ENCODE results near the gene INO80D.

DNA sequence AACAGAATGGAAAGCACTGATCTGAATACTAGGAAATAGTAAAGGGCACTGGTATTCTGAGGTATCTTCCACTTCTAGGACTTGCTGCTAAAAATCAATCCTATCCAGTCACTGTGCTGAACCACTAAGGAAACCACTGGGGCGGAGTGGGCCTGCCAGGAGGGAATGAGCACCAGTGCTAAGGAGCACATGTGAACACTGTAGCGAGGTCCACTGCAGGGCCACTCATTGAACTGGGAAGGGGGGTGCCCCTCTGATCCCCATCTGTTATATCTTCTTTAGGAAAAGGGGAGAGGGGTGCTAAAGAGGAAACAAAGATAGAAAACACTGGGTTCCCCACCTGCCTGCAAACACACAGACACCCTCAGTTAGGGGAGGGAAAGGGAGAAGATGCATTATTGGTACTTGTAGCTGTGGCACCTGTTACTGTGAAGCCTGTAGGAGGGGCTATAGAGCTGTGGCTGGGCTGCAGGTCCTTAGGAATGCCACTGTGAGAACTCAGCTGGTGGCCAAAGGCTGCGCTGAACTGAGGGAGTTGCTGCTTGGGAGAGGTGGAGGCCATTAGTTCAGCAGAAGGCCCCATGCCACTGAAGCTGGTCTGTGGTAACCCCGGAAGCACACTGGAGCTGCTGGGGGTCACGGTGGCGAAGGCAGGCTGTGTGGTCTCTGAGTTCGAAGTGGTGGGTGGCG lies 81.8 kb downstream of the INO80D start:
- TF ChIP-seq, protein P1, sequence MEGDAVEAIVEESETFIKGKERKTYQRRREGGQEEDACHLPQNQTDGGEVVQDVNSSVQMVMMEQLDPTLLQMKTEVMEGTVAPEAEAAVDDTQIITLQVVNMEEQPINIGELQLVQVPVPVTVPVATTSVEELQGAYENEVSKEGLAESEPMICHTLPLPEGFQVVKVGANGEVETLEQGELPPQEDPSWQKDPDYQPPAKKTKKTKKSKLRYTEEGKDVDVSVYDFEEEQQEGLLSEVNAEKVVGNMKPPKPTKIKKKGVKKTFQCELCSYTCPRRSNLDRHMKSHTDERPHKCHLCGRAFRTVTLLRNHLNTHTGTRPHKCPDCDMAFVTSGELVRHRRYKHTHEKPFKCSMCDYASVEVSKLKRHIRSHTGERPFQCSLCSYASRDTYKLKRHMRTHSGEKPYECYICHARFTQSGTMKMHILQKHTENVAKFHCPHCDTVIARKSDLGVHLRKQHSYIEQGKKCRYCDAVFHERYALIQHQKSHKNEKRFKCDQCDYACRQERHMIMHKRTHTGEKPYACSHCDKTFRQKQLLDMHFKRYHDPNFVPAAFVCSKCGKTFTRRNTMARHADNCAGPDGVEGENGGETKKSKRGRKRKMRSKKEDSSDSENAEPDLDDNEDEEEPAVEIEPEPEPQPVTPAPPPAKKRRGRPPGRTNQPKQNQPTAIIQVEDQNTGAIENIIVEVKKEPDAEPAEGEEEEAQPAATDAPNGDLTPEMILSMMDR (IDR thresholded peaks at IDR 0.05): peak; percentile 67
- no peak for TF ChIP-seq EZH2 (IDR thresholded peaks at IDR 0.05)
